ENCODE measurements around the gene EHMT1.

DNA sequence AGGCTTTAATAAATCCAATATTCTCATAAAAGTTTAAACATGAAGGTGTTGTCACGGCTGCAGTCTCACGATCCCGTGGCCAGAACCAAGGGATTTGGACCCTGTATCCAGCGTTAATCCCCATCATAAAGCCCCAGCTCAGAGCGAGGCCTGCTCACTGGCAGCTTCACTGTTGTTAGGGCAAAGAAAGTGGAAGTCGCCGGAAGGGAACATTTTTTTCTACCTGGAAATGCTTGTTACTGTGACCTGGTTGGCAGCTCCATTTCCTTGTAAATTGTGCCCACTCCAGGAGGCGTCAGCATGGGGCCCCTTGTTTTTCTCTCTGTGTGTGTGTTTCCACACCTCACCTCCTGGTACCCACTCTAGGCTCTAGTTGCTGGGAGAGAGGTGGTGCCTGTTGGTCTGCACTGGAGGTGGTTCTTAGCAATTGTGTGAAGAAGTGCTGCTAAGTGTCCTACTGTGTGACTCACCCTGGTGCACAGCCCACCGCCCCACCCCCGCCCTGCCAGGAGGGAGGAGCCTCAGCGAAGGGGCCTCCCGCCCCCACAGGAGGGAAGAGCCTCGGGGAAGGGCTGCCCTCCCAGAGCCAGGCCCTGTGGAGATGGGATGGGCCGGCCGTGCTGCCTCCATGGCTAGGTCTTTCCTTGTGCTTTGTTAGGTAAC, 105.1 kb downstream of the EHMT1 start:
- TF ChIP-seq, protein P1, sequence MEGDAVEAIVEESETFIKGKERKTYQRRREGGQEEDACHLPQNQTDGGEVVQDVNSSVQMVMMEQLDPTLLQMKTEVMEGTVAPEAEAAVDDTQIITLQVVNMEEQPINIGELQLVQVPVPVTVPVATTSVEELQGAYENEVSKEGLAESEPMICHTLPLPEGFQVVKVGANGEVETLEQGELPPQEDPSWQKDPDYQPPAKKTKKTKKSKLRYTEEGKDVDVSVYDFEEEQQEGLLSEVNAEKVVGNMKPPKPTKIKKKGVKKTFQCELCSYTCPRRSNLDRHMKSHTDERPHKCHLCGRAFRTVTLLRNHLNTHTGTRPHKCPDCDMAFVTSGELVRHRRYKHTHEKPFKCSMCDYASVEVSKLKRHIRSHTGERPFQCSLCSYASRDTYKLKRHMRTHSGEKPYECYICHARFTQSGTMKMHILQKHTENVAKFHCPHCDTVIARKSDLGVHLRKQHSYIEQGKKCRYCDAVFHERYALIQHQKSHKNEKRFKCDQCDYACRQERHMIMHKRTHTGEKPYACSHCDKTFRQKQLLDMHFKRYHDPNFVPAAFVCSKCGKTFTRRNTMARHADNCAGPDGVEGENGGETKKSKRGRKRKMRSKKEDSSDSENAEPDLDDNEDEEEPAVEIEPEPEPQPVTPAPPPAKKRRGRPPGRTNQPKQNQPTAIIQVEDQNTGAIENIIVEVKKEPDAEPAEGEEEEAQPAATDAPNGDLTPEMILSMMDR (IDR thresholded peaks at IDR 0.05; ENCODE audit: low read length) = no peak
- no peak for TF ChIP-seq EZH2 (IDR thresholded peaks at IDR 0.05; ENCODE audit: borderline replicate concordance, low read length)

Data from OCI-LY1 (cell line).